Fibroblast of lung (primary cell): ENCODE results near the gene CDKN2B-AS1.

Source experiments
- CTCF ChIP-seq, 2 donors: IDR thresholded peaks in 1 of 2; conservative IDR thresholded peaks in 1 of 2; 1 replicate in 1 of 2; 2 replicates in 1 of 2; pipeline ENCODE4 v1.5.1; 2011 to 2012; ENCODE audit warnings: low read length in 2 of 2, control low read depth in 1 of 2, inconsistent platforms in 1 of 2, low read depth in 1 of 2, mild to moderate bottlenecking in 1 of 2
- EZH2 ChIP-seq: IDR thresholded peaks from 2 replicates; pipeline ENCODE4 v1.5.1; 2012; ENCODE audit warnings: low read length, control low read depth, mild to moderate bottlenecking; ENCODE audit errors: missing control alignments

GRCh38 chr9:21974722-21975409 is 19.7 kb upstream of the CDKN2B-AS1 start:
- TF ChIP-seq EZH2 (no peak), CTCF (conservative IDR thresholded peaks at IDR 0.05 in 1 of 2, IDR thresholded peaks at IDR 0.05 in 1 of 2; ENCODE audit: low read depth in 1 of 2, low read length in 2 of 2) (no peak)
